HG03103 (cell line): ENCODE measurements around the gene FAM32A.

Experiments
- ATAC-seq: cut with Tn5 transposase; IDR thresholded peaks from one replicate; pipeline ENCODE4 v1.9.1; 2021; ENCODE audit warnings: low read depth; ENCODE audit not compliant: unreplicated experiment

The FAM32A gene

GRCh38 chr19:16200038-16201010 is 15.1 kb downstream of the FAM32A start:
- ATAC-seq = no peak

DNA sequence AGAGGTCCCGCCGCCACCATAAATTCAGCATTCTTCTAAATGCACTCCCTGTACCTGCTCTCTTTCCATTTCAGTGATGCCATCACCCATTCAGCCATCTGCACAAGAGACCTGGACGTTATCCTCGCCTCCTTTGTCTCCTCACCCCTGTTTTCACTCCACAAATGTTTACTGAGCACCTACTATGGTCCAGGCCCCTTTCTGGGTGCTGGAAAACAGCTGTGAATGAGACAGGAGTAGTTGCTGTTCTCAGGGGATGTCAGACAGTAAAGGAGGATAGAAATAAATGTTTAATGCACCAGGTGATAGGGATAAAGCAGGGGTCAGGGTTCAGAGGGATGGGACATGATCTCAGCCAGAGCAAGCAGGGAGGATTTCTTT is 15.8 kb downstream of the FAM32A start:
- no peak for ATAC-seq

DNA sequence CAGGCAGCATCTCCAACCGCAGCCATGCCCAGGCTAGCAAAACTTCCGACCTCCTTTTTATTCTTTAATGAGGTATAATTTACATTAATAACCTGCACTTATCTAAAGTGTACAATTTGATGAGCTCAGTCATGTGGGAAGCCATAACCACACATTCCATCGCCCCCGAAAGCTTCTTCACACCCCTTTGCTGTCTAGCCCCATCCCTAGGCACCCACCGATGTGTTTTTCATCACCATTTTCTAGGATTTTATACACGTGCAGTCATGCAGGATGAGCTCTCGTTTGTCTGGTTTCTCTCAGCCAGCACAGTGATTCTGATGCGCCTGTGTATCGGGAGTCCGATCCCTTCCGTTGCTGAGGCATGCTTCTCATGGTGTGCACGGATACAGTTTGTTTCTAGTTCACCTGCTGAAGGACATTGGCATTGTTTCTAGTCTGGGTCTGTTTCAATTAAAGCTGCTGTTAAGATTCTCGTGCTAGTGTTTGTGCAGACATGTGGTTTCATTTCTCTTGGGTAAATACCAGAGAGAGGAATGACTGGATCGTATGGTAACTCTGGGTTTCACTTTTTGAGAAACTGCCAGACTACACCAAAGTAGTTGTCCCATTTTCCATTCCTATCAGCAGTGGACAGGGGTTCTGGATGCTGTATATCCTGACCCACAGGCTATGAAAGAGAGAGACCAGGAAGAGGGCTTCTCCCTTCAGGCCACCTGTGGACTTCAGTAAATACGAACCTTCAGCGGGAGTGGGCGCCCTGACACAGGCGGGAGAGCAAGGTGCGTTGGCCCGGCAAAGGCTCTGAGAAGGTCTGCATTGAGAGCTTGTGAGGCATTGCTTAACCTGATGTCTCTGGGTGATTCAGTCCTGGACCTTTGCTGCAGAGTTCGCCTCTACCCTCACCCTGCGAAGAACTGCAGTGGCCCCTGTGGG is 17.4 kb downstream of the FAM32A start:
- ATAC-seq = no peak

DNA sequence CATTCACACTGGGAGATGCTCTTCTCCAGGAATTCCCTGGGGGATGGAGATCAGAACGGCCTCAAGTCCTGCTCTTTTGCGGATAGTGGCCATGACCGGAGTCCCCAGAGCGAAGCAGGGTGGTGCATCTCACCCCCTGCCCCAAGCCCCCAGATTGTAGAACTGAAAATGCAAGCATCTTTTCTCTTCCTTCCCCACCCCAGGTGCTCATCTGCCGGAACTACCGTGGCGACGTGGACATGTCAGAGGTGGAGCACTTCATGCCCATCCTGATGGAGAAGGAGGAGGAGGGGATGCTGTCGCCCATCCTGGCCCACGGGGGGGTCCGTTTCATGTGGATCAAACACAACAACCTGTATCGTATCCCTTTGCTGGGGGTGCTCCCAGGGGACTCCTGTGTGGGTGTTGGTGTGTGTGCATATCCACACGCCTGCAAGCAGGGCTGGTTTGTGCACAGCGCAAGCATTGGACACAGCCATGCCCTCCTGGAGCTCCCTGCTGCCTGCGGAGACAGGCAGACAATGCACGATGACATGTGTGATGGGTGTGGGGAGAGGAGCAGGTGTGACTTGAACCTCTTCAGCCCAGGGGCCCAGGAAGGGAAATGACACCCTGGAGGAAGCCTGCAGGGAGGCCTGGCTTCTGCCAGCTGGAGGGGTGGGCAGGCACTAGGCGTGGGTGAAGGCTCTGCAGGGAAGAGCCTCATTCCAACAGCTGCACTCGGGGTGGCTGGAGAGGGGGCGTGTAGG is 18.2 kb downstream of the FAM32A start:
- no peak for ATAC-seq

DNA sequence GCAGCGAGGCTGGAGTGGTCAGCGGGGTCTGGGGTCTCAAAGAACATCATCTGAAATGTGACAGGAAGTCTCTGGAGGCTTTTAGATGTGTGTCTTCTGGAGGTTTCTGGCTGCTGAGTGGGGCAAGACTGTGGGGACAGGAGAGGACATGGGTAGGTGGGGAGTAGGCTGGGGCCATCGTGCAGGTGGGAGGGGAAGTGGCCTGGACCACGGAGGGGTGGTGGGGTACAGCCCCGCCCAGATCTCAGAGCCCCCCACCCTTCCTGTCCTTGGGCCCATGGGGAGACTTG is 18.7 kb downstream of the FAM32A start:
- ATAC-seq = no peak

DNA sequence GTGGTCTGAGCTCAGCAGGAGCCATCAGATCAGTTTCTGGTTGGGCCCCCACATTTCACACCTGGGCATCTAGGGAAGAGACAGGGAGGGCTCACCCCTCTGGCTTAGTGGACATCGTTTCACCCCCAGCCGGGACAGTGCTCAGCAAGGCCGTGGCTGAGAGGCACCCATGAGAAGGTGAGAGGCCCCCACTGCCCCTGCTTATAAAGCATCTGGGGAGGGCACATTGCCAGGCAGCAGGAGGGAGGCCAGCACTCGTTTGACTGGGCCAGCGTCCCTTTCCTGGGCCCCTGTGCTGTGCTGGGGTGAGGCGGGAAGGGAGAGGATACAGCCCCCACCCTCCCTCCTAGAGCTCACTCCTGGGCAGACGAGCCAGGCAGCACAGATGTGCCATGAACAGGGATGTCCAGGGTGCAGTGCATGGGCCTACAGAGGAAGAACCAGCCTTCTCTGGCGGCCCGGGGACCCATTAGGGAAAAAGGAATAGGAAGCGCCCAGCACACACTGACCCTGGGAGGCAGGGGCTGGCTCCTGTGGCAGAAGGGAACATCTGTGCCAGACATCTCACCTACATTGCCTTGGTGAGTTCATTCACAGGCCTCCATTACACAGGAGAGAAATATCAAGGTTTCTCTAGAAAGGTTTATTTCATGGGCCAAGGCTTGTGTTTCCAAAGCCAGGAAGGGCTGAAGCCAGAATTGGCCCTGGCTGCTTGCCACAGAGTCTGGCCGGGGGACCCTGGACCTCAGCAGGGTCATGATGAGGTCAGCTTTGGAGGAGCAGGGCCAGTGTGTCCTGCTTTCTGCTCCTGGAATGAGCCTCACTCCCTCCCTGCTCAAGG is 20.2 kb downstream of the FAM32A start:
- ATAC-seq = no peak

DNA sequence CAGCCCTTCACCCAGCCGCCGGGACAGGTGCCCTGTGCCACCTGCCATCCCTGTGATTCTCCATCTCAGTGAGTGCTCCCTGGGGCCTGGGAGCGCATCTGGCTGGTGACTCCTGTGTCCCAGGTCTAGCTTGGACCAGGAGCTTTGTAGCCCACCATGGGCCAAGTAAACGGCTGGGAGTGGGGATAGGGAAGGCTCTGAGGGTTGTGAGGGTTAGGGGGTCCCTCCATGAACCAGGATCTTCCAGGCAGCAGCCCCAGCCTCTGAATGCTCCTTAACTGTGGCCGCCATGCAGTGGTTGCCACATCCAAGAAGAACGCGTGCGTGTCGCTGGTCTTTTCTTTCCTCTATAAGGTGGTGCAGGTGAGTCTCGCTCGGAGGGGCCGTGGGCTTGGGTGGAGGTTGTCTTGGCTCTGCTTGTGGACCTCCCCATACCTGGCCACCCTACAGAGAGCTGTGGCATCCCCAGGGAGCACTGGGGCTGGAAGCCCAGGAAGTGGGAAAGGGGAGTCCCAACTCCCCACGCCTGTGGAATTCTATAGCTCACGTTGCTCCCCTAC is 20.9 kb downstream of the FAM32A start:
- no peak for ATAC-seq

DNA sequence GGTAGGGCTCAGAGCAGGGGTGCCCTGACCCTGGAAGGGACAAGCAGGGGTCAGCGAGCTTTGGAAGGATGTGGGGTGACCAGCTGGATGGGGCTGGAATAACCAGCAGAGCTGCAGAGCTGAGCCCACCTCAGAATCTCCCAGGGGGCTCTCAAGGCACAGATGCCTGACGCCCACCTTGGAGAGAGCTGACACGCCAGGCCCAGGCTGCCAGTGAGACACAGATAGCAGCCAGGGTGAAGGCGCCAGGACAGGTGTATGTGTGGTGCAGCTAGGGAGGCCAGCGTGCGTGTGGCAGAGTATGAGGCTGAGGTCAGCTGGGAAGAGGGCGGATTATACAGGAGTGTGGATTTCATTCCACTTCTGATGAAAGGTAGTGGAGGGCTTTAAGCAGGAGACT is 21.4 kb downstream of the FAM32A start:
- no peak for ATAC-seq

- no peak for ATAC-seq
Observed at GRCh38 chr19:16207063-16207462, 21.9 kb downstream of the FAM32A start.

DNA sequence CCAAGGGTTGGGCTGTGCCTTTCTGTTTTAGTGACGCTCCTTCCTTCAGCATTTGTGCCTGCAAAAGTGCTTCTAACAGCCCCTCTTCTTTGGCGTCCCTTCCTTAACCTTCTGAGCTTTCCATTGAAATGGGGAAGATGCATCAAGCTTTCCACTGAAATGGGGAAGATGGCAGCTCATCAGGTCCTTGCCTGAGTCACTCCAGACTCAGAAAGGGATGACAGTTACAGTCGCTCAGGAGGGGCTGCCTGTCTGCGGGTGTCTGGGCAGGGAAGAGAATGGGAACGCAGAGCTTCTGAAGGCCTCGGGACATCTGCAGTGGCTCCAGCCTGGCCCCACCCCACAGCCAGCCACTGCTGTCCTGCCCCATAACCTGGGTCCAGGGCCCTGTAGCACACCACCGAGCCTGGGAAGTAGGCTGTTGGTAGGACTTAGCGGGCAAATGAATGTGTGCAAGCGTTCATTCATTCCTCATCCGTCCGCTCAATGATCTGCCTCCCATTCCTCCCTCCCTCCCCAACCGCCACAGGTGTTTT is 22.3 kb downstream of the FAM32A start:
- ATAC-seq = no peak

- no peak for ATAC-seq
Observed at GRCh38 chr19:16208064-16208759, 23.0 kb downstream of the FAM32A start.

GRCh38 chr19:16208847-16209665 is 23.8 kb downstream of the FAM32A start:
- ATAC-seq = no peak

- no peak for ATAC-seq
Observed at GRCh38 chr19:16210168-16210567, 25.0 kb downstream of the FAM32A start.

DNA sequence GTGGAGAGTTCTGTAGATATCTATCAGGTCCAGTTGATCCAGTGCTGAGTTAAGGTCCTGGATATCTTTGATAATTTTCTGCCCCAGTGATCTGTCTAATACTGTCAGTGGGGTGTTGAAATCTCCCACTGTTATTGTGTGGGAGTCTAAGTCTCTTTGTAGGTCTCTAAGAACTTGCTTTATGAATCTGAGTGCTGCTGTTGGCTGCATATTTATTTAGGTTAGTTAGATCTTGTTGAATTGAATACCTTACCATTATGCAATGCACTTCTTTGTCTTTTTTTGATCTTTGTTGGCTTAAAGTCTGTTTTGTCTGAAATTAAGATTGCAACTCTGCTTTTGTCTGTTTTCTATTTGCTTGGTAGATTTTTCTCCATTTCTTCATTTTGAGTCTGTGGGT is 27.9 kb downstream of the FAM32A start:
- no peak for ATAC-seq

DNA sequence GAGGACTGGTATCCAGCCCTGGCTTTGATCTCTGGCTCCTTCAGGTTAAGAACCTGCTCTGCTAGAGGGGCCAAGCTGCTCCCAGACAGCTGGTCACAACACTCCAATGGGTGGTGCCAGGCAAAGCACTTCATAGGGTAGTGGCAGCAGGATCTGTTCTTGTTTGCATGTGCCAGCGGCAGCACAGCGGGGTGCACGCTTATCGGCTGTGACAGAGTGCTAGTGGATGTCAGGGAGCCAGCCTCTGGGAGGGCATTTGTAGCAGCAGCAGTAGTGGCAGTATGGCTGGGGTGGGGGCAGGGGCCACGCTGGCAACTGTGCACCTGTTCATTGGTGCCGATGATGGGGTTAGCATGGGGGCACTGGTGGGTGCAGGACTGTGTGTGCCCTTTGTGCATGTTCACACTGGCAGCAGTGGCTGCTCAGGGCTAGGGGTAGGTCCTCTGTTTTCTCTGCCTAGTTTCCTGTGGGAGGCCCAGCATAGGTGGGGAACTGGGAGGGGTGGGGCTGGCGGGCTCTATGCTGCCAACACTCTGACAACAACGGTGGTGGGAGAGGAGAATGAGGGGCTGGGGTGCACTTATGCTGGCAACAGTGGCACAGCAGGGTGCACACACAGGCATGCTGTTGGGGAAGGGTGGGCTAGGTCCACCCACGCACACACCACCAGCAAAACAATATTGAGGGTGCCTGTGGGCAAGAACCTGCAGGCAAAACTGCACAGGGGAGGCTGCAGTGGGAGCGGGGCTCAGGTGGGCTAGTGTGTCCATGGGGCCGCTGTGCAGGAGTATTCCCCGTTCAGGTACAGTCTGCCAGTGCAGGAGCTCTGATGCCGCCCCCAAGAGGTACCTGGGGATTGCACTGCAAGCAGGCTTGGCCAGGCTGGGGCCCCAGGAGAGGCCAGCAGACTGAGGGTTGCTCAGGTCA is 31.8 kb downstream of the FAM32A start:
- ATAC-seq = no peak

DNA sequence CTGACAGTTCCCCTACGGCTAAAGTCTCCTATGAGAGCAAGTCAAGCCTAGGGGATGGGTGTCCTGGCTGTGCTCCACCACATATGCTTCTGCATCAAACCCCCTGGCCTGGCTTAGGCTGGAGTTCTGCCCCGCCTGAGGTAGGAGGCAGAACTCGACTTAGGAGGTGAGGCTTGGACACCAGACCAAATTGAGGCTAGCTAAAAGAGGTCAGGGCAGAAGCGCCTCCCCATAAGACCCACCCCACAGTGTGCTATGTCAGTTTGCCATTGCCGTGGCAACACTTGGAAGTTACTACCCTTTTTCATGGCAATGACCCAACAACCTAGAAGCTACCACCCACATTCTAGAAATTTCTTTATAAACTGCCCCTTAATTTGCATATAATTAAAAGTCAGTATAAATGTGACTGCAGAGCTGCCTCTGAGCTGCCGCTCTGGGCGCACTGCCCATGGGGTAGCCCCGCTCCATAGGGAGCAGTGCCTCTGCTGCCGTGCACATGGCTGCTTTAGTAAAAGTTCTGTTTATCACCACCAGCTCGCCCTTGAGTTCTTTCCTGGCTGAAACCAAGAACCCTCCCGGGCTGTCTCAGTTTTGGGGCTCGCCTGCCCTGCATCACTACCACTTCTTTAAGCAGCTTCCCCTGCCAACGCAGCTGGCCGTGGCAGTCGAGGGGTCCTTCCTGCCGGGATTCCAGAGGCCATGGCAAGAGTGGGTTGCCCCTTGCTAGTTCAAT is 32.7 kb downstream of the FAM32A start:
- ATAC-seq = no peak
